PC-9 (cell line): ENCODE results near the gene KDM4B. TPM values are rescaled to one million over a fixed set of nuclear protein-coding genes. Genes with fewer than 3 reads are reported as not detected.

Experiments
- BruUV-seq: library from RNA; stranded (reverse); fragments of 400-500 nt; replicated peaks from 2 replicates; lab custom pipeline; 2021; lab: Mats Ljungman, UMichigan
- CTCF ChIA-PET: fragments of 300-600 bp; sonication (Branson Sonifier 250); formaldehyde crosslinking; loops from one replicate; lab custom pipeline; 2022; ENCODE audit warnings: antibody characterized with exemption; lab: Charles Lee
- POLR2A ChIA-PET: fragments of 300-600 bp; sonication (Branson Sonifier 250); formaldehyde crosslinking; loops from one replicate; lab custom pipeline; 2022; ENCODE audit warnings: antibody characterized with exemption; ENCODE audit not compliant: unreplicated experiment; lab: Charles Lee
- DNase-seq, 2 experiments: peaks; one replicate each; pipeline versions ENCODE4 v3.0.0 to v3.0.0-alpha.2; 2015 to 2022; ENCODE audit warnings: mixed read lengths in 1 of 2
- H2AFZ ChIP-seq: fragments of 200-600 bp; sonication (generic); 2 replicates; pipeline ENCODE4 v1.8.1; 2017; ENCODE audit warnings: antibody characterized with exemption
- H3F3A ChIP-seq: fragments of 200-600 bp; sonication (generic); 2 replicates; pipeline ENCODE4 v1.8.1; 2017; ENCODE audit warnings: antibody characterized with exemption, mild to moderate bottlenecking, low read depth; ENCODE audit not compliant: insufficient read depth
- H3K27ac ChIP-seq: fragments of 200-600 bp; sonication (generic); 2 replicates; pipeline ENCODE4 v1.6.1; 2016; ENCODE audit warnings: mixed run types
- H3K27me3 ChIP-seq: fragments of 200-600 bp; sonication (generic); 2 replicates; pipeline ENCODE4 v1.6.1; 2016; ENCODE audit warnings: low read depth, mixed run types; ENCODE audit not compliant: insufficient read depth
- H3K36me3 ChIP-seq: fragments of 200-600 bp; sonication (generic); 2 replicates; pipeline ENCODE4 v1.6.1; 2016; ENCODE audit warnings: low read depth, mixed run types
- H3K4me1 ChIP-seq: fragments of 200-600 bp; sonication (generic); replicated peaks from 2 replicates; pipeline ENCODE4 v1.6.1; 2016; ENCODE audit warnings: mixed run types; ENCODE audit not compliant: insufficient read depth
- H3K4me2 ChIP-seq: fragments of 200-600 bp; sonication (generic); 2 replicates; pipeline ENCODE4 v1.6.1; 2017; ENCODE audit warnings: mixed run types
- H3K4me3 ChIP-seq: fragments of 200-600 bp; sonication (generic); 2 replicates; pipeline ENCODE4 v1.6.1; 2016; ENCODE audit warnings: mixed run types
- H3K79me2 ChIP-seq: fragments of 200-600 bp; sonication (generic); 2 replicates; pipeline ENCODE4 v1.6.1; 2017; ENCODE audit warnings: low read depth, mixed run types
- H3K9me2 ChIP-seq: fragments of 200-600 bp; sonication (generic); 2 replicates; pipeline ENCODE4 v1.8.1; 2017; ENCODE audit warnings: mild to moderate bottlenecking; ENCODE audit not compliant: insufficient read depth
- H3K9me3 ChIP-seq: fragments of 200-600 bp; sonication (generic); 2 replicates; pipeline ENCODE4 v1.8.1; 2016; ENCODE audit warnings: low read depth; ENCODE audit not compliant: insufficient read depth
- H4K20me1 ChIP-seq: fragments of 200-600 bp; sonication (generic); 2 replicates; pipeline ENCODE4 v1.8.1; 2017; ENCODE audit not compliant: insufficient read depth
- CTCF ChIP-seq: fragments of 200-600 bp; sonication (generic); conservative IDR thresholded peaks from 2 replicates; pipeline ENCODE4 v1.6.1; 2017; ENCODE audit warnings: mixed run types, antibody characterized with exemption, mild to moderate bottlenecking, moderate library complexity
- EZH2 ChIP-seq: fragments of 200-600 bp; sonication (generic); IDR thresholded peaks from 2 replicates; pipeline ENCODE4 v1.8.0; 2017; ENCODE audit warnings: antibody characterized with exemption, low read depth
- intact Hi-C: fragments of 100-400 bp; cut with micrococcal nuclease; formaldehyde crosslinking; loops from one replicate; pipeline ENCODE4 v1.10.0; 2022; ENCODE audit not compliant: unreplicated experiment
- total RNA-seq: library from RNA; stranded (reverse); gene quantifications from 2 replicates; pipeline ENCODE4 v1.2.3, GENCODE V29; 2021

The KDM4B gene
- total RNA-seq, 1 experiment from 2014 or later = 19.5 TPM

- H2AFZ ChIP-seq = no peak overlapping the region
- BruUV-seq = no TSS peak
- POLR2A ChIA-PET = no interaction called here
Measured at GRCh38 chr19:5075597-5075996, 106.7 kb downstream of the KDM4B start.

GRCh38 chr19:5076440-5077208, 107.7 kb downstream of the KDM4B start:
- POLR2A ChIA-PET = no interaction called here

More at GRCh38 chr19:5075597-5075996, 106.7 kb downstream of the KDM4B start:
- Histone ChIP-seq H3K4me3 (no peak overlapping the region), H3K4me1 (no peaks in the 10 kb centered on the region), H3K27ac (no peak overlapping the region), H3K4me2 (no peak overlapping the region), H3K79me2 (no peaks in the 10 kb centered on the region), H3K27me3 (no peaks in the 10 kb centered on the region), H4K20me1 (no peaks in the 10 kb centered on the region), H3K36me3 (no peaks in the 10 kb centered on the region), H3F3A (no peaks in the 10 kb centered on the region), H3K9me3 (no peaks in the 10 kb centered on the region), H3K9me2 (no peaks in the 10 kb centered on the region)
- TF ChIP-seq EZH2 = no peak
- TF ChIP-seq CTCF = no peak
- intact Hi-C loops = no loop called here
- CTCF ChIA-PET = no interaction called here
- no peak for DNase-seq

DNA sequence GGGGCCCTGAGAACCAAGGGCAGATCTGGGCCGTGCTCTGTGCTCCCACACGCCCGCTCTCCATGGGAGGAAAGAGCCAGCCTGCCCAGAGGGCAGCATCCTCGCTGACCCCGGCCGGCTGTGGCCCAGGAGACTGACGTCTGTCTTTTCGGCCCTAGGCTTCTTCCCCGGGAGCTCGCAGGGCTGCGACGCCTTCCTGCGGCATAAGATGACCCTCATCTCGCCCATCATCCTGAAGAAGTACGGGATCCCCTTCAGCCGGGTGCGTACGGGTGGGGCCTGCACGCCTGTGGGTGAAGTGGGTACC, 108.2 kb downstream of the KDM4B start:
- Histone ChIP-seq H3K27me3 (no peaks in the 10 kb centered on the region), H3K4me1 (no peaks in the 10 kb centered on the region), H3K79me2 (no peaks in the 10 kb centered on the region), H3K4me3 (no peak overlapping the region), H3K9me3 (no peaks in the 10 kb centered on the region), H4K20me1 (no peaks in the 10 kb centered on the region), H3K4me2 (no peak overlapping the region), H2AFZ (no peak overlapping the region), H3K36me3 (no peaks in the 10 kb centered on the region), H3K27ac (no peak overlapping the region), H3K9me2 (no peaks in the 10 kb centered on the region), H3F3A (no peaks in the 10 kb centered on the region)
- TF ChIP-seq EZH2 (no peak), CTCF (no peak)
- CTCF ChIA-PET = no interaction called here
- intact Hi-C loops = no loop called here
- POLR2A ChIA-PET = no interaction called here
- no peak for DNase-seq
- no TSS peak for BruUV-seq

More at GRCh38 chr19:5076440-5077208, 107.7 kb downstream of the KDM4B start:
- H3K36me3 ChIP-seq = no peaks in the 10 kb centered on the region
- BruUV-seq = no TSS peak
- H3F3A ChIP-seq = no peaks in the 10 kb centered on the region
- no peak for DNase-seq
- H3K79me2 ChIP-seq = no peaks in the 10 kb centered on the region
- H4K20me1 ChIP-seq = no peaks in the 10 kb centered on the region
- H3K4me3 ChIP-seq = no peak overlapping the region
- CTCF ChIA-PET = no interaction called here
- no peaks in the 10 kb centered on the region for H3K9me3 ChIP-seq
- intact Hi-C loops = no loop called here
- H3K4me2 ChIP-seq = no peak overlapping the region
- H3K4me1 ChIP-seq = no peaks in the 10 kb centered on the region
- no peak overlapping the region for H3K27ac ChIP-seq
- H3K27me3 ChIP-seq = no peaks in the 10 kb centered on the region
- H2AFZ ChIP-seq = no peak overlapping the region
- TF ChIP-seq CTCF = no peak
- no peak for TF ChIP-seq EZH2
- no peaks in the 10 kb centered on the region for H3K9me2 ChIP-seq
